ENCODE data around the gene ZFR. TPM values are rescaled to one million over a fixed set of nuclear protein-coding genes. Genes with fewer than 3 reads are reported as not detected.

ZFR gene
- total RNA-seq, 1 donor: 86.1 TPM

- no peak overlapping the region for H2AFZ ChIP-seq (ENCODE audit: low read length)
- H3K4me1 ChIP-seq (ENCODE audit: insufficient read depth, low read length): peaks cover 17% of the 10 kb centered on the region
- no peaks in the 10 kb centered on the region for H3K9me3 ChIP-seq (ENCODE audit: low read depth, low read length)
- no peaks in the 10 kb centered on the region for H3K27me3 ChIP-seq (ENCODE audit: insufficient read depth, low read length)
- no peak overlapping the region for H3K4me3 ChIP-seq (ENCODE audit: insufficient read depth, low read length)
- H3K36me3 ChIP-seq (ENCODE audit: insufficient read depth, low read length): peaks cover 17% of the 10 kb centered on the region
- H3K27ac ChIP-seq (ENCODE audit: low read depth, low read length): peak overlapping the region; percentile 20
- H4K20me1 ChIP-seq (ENCODE audit: insufficient read depth, low read length): peaks cover 54% of the 10 kb centered on the region
- peak overlapping the region; percentile 57 for H3K4me2 ChIP-seq (ENCODE audit: insufficient read depth, low read length)
- H3K79me2 ChIP-seq (ENCODE audit: insufficient read depth, low read length): peaks cover 89% of the 10 kb centered on the region
- DNase-seq (ENCODE audit: insufficient read length, low spot score, missing footprints): peak; percentile 83
- no peak for TF ChIP-seq CTCF (IDR thresholded peaks at IDR 0.05; ENCODE audit: extremely low read depth, low read depth, low read length)
Measured at GRCh38 chr5:32420506-32420905, 24.0 kb downstream of the ZFR start.

GRCh38 chr5:32419791-32420190, 24.7 kb downstream of the ZFR start:
- Histone ChIP-seq H3K4me2 (ENCODE audit: insufficient read depth, low read length) (no peak overlapping the region), H3K79me2 (ENCODE audit: insufficient read depth, low read length) (peaks cover 87% of the 10 kb centered on the region), H3K4me1 (ENCODE audit: insufficient read depth, low read length) (peaks cover 17% of the 10 kb centered on the region), H4K20me1 (ENCODE audit: insufficient read depth, low read length) (peaks cover 48% of the 10 kb centered on the region), H3K36me3 (ENCODE audit: insufficient read depth, low read length) (peaks cover 21% of the 10 kb centered on the region), H3K9me3 (ENCODE audit: low read depth, low read length) (no peaks in the 10 kb centered on the region), H3K27me3 (ENCODE audit: insufficient read depth, low read length) (no peaks in the 10 kb centered on the region), H2AFZ (ENCODE audit: low read length) (no peak overlapping the region), H3K27ac (ENCODE audit: low read depth, low read length) (peak overlapping the region; percentile 8), H3K4me3 (ENCODE audit: insufficient read depth, low read length) (no peak overlapping the region)
- no peak for TF ChIP-seq CTCF (IDR thresholded peaks at IDR 0.05; ENCODE audit: extremely low read depth, low read depth, low read length)
- DNase-seq (ENCODE audit: insufficient read length, low spot score, missing footprints): no peak

GRCh38 chr5:32413466-32414263, 30.9 kb downstream of the ZFR start:
- no peak for TF ChIP-seq CTCF (IDR thresholded peaks at IDR 0.05; ENCODE audit: extremely low read depth, low read depth, low read length)
- H3K4me1 ChIP-seq (ENCODE audit: insufficient read depth, low read length): no peaks in the 10 kb centered on the region
- no peaks in the 10 kb centered on the region for H3K9me3 ChIP-seq (ENCODE audit: low read depth, low read length)
- DNase-seq (ENCODE audit: insufficient read length, low spot score, missing footprints): peak; percentile 62
- peaks cover 10% of the 10 kb centered on the region for H4K20me1 ChIP-seq (ENCODE audit: insufficient read depth, low read length)
- H3K36me3 ChIP-seq (ENCODE audit: insufficient read depth, low read length): peaks cover 44% of the 10 kb centered on the region
- no peak overlapping the region for H2AFZ ChIP-seq (ENCODE audit: low read length)
- H3K27me3 ChIP-seq (ENCODE audit: insufficient read depth, low read length): no peaks in the 10 kb centered on the region
- H3K4me3 ChIP-seq (ENCODE audit: insufficient read depth, low read length): no peak overlapping the region
- peaks cover 79% of the 10 kb centered on the region for H3K79me2 ChIP-seq (ENCODE audit: insufficient read depth, low read length)
- H3K27ac ChIP-seq (ENCODE audit: low read depth, low read length): no peak overlapping the region
- H3K4me2 ChIP-seq (ENCODE audit: insufficient read depth, low read length): no peak overlapping the region

- DNase-seq (ENCODE audit: insufficient read length, low spot score, missing footprints): no peak
- no peak overlapping the region for H3K27ac ChIP-seq (ENCODE audit: low read depth, low read length)
- no peaks in the 10 kb centered on the region for H3K4me1 ChIP-seq (ENCODE audit: insufficient read depth, low read length)
- no peak for TF ChIP-seq CTCF (IDR thresholded peaks at IDR 0.05; ENCODE audit: extremely low read depth, low read depth, low read length)
- H3K4me3 ChIP-seq (ENCODE audit: insufficient read depth, low read length): no peak overlapping the region
- H2AFZ ChIP-seq (ENCODE audit: low read length): no peak overlapping the region
- no peaks in the 10 kb centered on the region for H3K9me3 ChIP-seq (ENCODE audit: low read depth, low read length)
- no peak overlapping the region for H3K4me2 ChIP-seq (ENCODE audit: insufficient read depth, low read length)
- peaks cover 7% of the 10 kb centered on the region for H4K20me1 ChIP-seq (ENCODE audit: insufficient read depth, low read length)
- H3K79me2 ChIP-seq (ENCODE audit: insufficient read depth, low read length): peaks cover 77% of the 10 kb centered on the region
- H3K36me3 ChIP-seq (ENCODE audit: insufficient read depth, low read length): peaks cover 54% of the 10 kb centered on the region
- H3K27me3 ChIP-seq (ENCODE audit: insufficient read depth, low read length): no peaks in the 10 kb centered on the region
Measured at GRCh38 chr5:32410630-32411029, 33.9 kb downstream of the ZFR start.
